HEK293T (cell line): ENCODE results near the gene GRIK4.

ENCODE experiments used
- ARNT ChIP-seq: fragments of 450-650 bp; IDR thresholded peaks from 2 replicates; pipeline ENCODE4 v1.6.1; 2017; ENCODE audit warnings: mild to moderate bottlenecking
- CTBP1 ChIP-seq: fragments of 450-650 bp; IDR thresholded peaks from 2 replicates; pipeline ENCODE4 v1.6.1; 2016; ENCODE audit warnings: borderline replicate concordance
- NFRKB ChIP-seq: fragments of 450-650 bp; IDR thresholded peaks from 2 replicates; pipeline ENCODE4 v1.6.1; 2016; ENCODE audit warnings: mild to moderate bottlenecking, moderate library complexity
- SP1 ChIP-seq: fragments of 450-650 bp; IDR thresholded peaks from 2 replicates; pipeline ENCODE4 v1.6.1; 2017
- SUZ12 ChIP-seq: fragments of 450-650 bp; IDR thresholded peaks from 2 replicates; pipeline ENCODE4 v1.6.1; 2016; ENCODE audit warnings: mild to moderate bottlenecking

DNA sequence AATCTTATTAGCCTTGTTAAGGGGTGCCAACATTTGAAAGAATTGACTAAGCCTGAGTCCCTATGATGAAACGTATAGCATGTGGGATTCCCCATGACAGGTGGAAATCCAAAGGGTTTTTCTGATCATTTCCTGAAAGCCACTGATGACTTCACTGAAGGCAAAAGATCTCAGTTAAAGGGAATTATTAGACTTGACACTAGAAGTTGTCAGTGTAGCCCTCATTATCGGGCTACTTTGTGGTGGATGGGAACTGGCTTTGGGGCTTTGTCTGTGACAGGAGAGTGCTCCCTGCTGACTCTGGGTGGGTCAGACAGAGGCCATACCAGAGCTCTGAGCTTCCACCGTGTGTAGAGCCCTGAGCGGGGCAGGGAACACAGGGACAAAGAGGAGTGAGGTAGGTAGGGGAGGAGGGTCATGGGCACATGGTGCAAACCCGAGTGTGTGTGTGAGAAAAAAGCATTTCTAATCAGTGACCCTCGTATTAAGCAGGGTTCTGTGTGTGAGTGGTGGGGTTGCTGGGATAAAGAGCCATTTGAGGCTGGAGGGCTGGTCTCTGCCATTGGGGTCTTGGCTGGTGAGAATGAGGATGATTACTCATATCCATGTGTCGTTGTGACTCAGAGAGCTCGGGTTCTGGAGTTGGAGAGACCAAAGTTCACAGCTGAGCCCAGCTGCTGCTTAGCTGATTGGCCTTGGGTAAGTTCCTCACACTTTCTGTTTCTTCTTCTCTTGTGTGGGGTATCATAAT, 101.1 kb downstream of the GRIK4 start:
- no peak for TF ChIP-seq SUZ12
- no peak for TF ChIP-seq NFRKB
- TF ChIP-seq SP1 = no peak
- TF ChIP-seq CTBP1 = no peak
- no peak for TF ChIP-seq ARNT
